Neural progenitor cell (in vitro differentiated cells): ENCODE data around the gene PTPRT. TPM values are rescaled to one million over a fixed set of nuclear protein-coding genes. Genes with fewer than 3 reads are reported as not detected.
A peak's percentile ranks its signal among the peaks of the same experiment; 100 is the strongest.

ENCODE experiments used
- DNase-seq: peaks from one replicate; pipeline ENCODE4 v3.0.0-alpha.2; 2016; ENCODE audit warnings: low spot score
- H2AFZ ChIP-seq: fragments of 200-600 bp; sonication (generic); replicated peaks from 2 replicates; pipeline ENCODE4 v1.6.1; 2016; ENCODE audit warnings: antibody characterized with exemption
- H3F3A ChIP-seq: fragments of 200-600 bp; sonication (generic); 2 replicates; pipeline ENCODE4 v1.6.1; 2016; ENCODE audit warnings: antibody characterized with exemption, low read depth
- H3K27ac ChIP-seq: fragments of 200-600 bp; sonication (generic); 2 replicates; pipeline ENCODE4 v1.5.1; 2016; ENCODE audit warnings: mild to moderate bottlenecking
- H3K27me3 ChIP-seq: fragments of 200-600 bp; sonication (generic); 2 replicates; pipeline ENCODE4 v1.6.1; 2016; ENCODE audit warnings: mild to moderate bottlenecking, moderate library complexity
- H3K36me3 ChIP-seq: fragments of 200-600 bp; sonication (generic); 2 replicates; pipeline ENCODE4 v1.5.1; 2016
- H3K4me1 ChIP-seq: fragments of 200-600 bp; sonication (generic); 2 replicates; pipeline ENCODE4 v1.6.1; 2016; ENCODE audit warnings: mixed run types
- H3K4me2 ChIP-seq: fragments of 200-600 bp; sonication (generic); 2 replicates; pipeline ENCODE4 v1.6.1; 2016
- H3K4me3 ChIP-seq: fragments of 200-600 bp; sonication (generic); 2 replicates; pipeline ENCODE4 v1.5.1; 2016
- H3K79me2 ChIP-seq: fragments of 200-600 bp; sonication (generic); 2 replicates; pipeline ENCODE4 v1.6.1; 2016; ENCODE audit warnings: low read depth
- H3K9ac ChIP-seq: fragments of 200-600 bp; sonication (generic); 2 replicates; pipeline ENCODE4 v1.6.1; 2016
- H3K9me3 ChIP-seq: fragments of 200-600 bp; sonication (generic); 2 replicates; pipeline ENCODE4 v1.5.1; 2016; ENCODE audit warnings: low read depth
- H4K20me1 ChIP-seq: fragments of 200-600 bp; sonication (generic); 2 replicates; pipeline ENCODE4 v1.6.1; 2016; ENCODE audit warnings: low read depth
- H3K27ac Mint-ChIP-seq: 3 replicates; pipeline ENCODE4 v1.8.0; 2021; ENCODE audit warnings: mixed read lengths
- H3K27me3 Mint-ChIP-seq: 2 replicates; pipeline ENCODE4 v1.8.0; 2022; ENCODE audit warnings: low read depth, mild to moderate bottlenecking, inconsistent platforms, moderate library complexity, mixed read lengths; ENCODE audit not compliant: insufficient read depth
- H3K36me3 Mint-ChIP-seq: 3 replicates; pipeline ENCODE4 v1.8.0; 2021; ENCODE audit warnings: mixed read lengths
- H3K4me1 Mint-ChIP-seq: 3 replicates; pipeline ENCODE4 v1.8.0; 2021; ENCODE audit warnings: mixed read lengths
- H3K4me3 Mint-ChIP-seq: 3 replicates; pipeline ENCODE4 v1.8.0; 2021; ENCODE audit warnings: mild to moderate bottlenecking, moderate library complexity, mixed read lengths
- H3K9me3 Mint-ChIP-seq: 3 replicates; pipeline ENCODE4 v1.8.0; 2020; ENCODE audit warnings: mixed read lengths
- EZH2 ChIP-seq: fragments of 200-600 bp; sonication (generic); IDR thresholded peaks from 2 replicates; pipeline ENCODE4 v1.6.1; 2017; ENCODE audit warnings: antibody characterized with exemption, mild to moderate bottlenecking, moderate library complexity
- EZH2phosphoT487 ChIP-seq: fragments of 200-600 bp; sonication (generic); IDR thresholded peaks from 2 replicates; pipeline ENCODE4 v1.6.1; 2017; ENCODE audit warnings: antibody characterized with exemption
- total RNA-seq: library from RNA; depleted of rRNA; stranded (reverse); fragments of >200 nt; gene quantifications from 2 replicates; pipeline ENCODE4 v1.2.3, GENCODE V29; 2015; ENCODE audit warnings: low replicate concordance
- TF ChIP-seq, protein P1 (sequence below): fragments of 200-600 bp; sonication (generic); IDR thresholded peaks from 2 replicates; pipeline ENCODE4 v1.5.1; 2017; ENCODE audit warnings: antibody characterized with exemption, mild to moderate bottlenecking

The PTPRT gene
- total RNA-seq, 1 donor from 2014 or later = 1.1 TPM

DNA sequence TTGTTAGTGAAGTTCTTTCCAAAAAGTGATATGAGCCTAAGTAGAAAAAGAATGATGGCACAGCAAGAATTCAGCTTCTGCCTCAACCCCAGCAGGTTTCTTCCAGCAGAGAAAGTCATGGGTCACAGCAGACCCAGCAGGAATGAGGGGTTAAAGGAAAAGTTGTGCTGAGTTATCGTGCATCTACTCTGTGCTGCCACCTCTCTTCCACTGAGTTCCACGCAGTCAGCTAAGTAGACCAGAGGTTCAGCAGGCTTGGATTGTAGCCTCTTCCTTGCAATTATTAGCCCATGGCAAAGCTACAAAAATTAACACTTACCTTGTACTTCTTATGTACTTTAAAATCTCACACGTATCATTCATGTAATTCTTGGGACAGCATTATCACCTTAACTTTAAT lies 510.8 kb downstream of the PTPRT start:
- Histone ChIP-seq H3K4me3 (no peak overlapping the region), H3K27me3 (no peaks in the 10 kb centered on the region), H3K36me3 (no peaks in the 10 kb centered on the region), H3K27ac (no peak overlapping the region), H4K20me1 (no peaks in the 10 kb centered on the region), H3K79me2 (no peaks in the 10 kb centered on the region), H2AFZ (no peak overlapping the region), H3K4me1 (no peaks in the 10 kb centered on the region), H3K9me3 (no peaks in the 10 kb centered on the region), H3K4me2 (no peak overlapping the region), H3K9ac (no peak overlapping the region), H3F3A (no peaks in the 10 kb centered on the region)
- Mint-ChIP-seq H3K4me3 (no peak overlapping the region), H3K36me3 (no peaks in the 10 kb centered on the region), H3K9me3 (peaks cover 4% of the 10 kb centered on the region), H3K27ac (no peak overlapping the region), H3K27me3 (peaks cover 3% of the 10 kb centered on the region), H3K4me1 (no peaks in the 10 kb centered on the region)
- peak; percentile 46 for DNase-seq
- no peak for TF ChIP-seq EZH2
- TF ChIP-seq EZH2phosphoT487 = no peak
- TF ChIP-seq, protein P1, sequence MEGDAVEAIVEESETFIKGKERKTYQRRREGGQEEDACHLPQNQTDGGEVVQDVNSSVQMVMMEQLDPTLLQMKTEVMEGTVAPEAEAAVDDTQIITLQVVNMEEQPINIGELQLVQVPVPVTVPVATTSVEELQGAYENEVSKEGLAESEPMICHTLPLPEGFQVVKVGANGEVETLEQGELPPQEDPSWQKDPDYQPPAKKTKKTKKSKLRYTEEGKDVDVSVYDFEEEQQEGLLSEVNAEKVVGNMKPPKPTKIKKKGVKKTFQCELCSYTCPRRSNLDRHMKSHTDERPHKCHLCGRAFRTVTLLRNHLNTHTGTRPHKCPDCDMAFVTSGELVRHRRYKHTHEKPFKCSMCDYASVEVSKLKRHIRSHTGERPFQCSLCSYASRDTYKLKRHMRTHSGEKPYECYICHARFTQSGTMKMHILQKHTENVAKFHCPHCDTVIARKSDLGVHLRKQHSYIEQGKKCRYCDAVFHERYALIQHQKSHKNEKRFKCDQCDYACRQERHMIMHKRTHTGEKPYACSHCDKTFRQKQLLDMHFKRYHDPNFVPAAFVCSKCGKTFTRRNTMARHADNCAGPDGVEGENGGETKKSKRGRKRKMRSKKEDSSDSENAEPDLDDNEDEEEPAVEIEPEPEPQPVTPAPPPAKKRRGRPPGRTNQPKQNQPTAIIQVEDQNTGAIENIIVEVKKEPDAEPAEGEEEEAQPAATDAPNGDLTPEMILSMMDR = peak; percentile 47

DNA sequence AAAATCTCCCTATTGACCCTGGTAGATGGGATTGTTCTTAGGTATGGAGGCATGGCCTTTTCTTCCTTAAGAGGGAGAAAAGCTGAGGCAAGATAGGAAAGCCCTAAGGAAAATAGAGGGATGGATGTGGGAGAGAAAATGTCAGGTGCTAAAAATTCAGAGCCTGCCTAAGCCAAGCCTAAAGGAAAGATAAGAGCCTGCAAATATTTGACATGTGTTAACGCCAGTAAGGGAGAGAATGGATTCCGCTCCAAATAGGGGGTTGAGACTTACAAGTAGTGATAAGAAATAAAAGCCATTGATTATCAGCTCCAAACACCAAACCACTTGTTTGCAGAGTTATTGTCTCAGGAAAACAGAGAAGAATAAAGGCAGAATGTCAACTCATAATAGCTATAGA lies 533.6 kb downstream of the PTPRT start:
- Histone ChIP-seq H3K27me3 (no peaks in the 10 kb centered on the region), H3K9me3 (no peaks in the 10 kb centered on the region), H3K27ac (no peak overlapping the region), H3K36me3 (no peaks in the 10 kb centered on the region), H3F3A (no peaks in the 10 kb centered on the region), H3K4me3 (no peak overlapping the region), H4K20me1 (no peaks in the 10 kb centered on the region), H3K4me2 (no peak overlapping the region), H3K9ac (no peak overlapping the region), H3K4me1 (no peaks in the 10 kb centered on the region), H3K79me2 (no peaks in the 10 kb centered on the region), H2AFZ (no peak overlapping the region)
- no peak for DNase-seq
- H3K4me3 Mint-ChIP-seq = no peak overlapping the region
- TF ChIP-seq EZH2 = no peak
- TF ChIP-seq, protein P1 = no peak
- TF ChIP-seq EZH2phosphoT487 = no peak
- H3K36me3 Mint-ChIP-seq = no peaks in the 10 kb centered on the region
- H3K9me3 Mint-ChIP-seq = no peaks in the 10 kb centered on the region
- H3K27ac Mint-ChIP-seq = no peak overlapping the region
- H3K4me1 Mint-ChIP-seq = peaks cover 9% of the 10 kb centered on the region
- H3K27me3 Mint-ChIP-seq = peaks cover 2% of the 10 kb centered on the region

- H4K20me1 ChIP-seq = no peaks in the 10 kb centered on the region
- Mint-ChIP-seq H3K9me3 (peaks cover 6% of the 10 kb centered on the region), H3K27me3 (peaks cover 11% of the 10 kb centered on the region), H3K27ac (peak overlapping the region; percentile 44), H3K4me3 (no peak overlapping the region), H3K4me1 (peaks cover 27% of the 10 kb centered on the region), H3K36me3 (peaks cover 2% of the 10 kb centered on the region)
- no peak for DNase-seq
- no peak overlapping the region for H3K4me2 ChIP-seq
- no peak overlapping the region for H3K9ac ChIP-seq
- H3K9me3 ChIP-seq = no peaks in the 10 kb centered on the region
- H2AFZ ChIP-seq = no peak overlapping the region
- no peak overlapping the region for H3K27ac ChIP-seq
- no peaks in the 10 kb centered on the region for H3K36me3 ChIP-seq
- TF ChIP-seq EZH2 = no peak
- TF ChIP-seq, protein P1 = no peak
- TF ChIP-seq EZH2phosphoT487 = no peak
- no peak overlapping the region for H3K4me3 ChIP-seq
- H3K27me3 ChIP-seq = no peaks in the 10 kb centered on the region
- H3F3A ChIP-seq = no peaks in the 10 kb centered on the region
- no peaks in the 10 kb centered on the region for H3K4me1 ChIP-seq
- H3K79me2 ChIP-seq = no peaks in the 10 kb centered on the region
These were observed 537.4 kb downstream of the PTPRT start for GRCh38 chr20:42652266-42652665.
